HepG2 (cell line): ENCODE data around the gene PBX2. TPM values are rescaled to one million over a fixed set of nuclear protein-coding genes. Genes with fewer than 3 reads are reported as not detected.

Source experiments
- ATAC-seq: fragments of 200-7000 bp; cut with Tn5 transposase; 3 replicates; pipeline ENCODE4 v1.9.1; 2020; ENCODE audit warnings: mild to moderate bottlenecking, moderate library complexity
- BruUV-seq: library from RNA; stranded (reverse); fragments of 400-500 nt; replicated peaks from 2 replicates; lab custom pipeline; 2021; lab: Mats Ljungman, UMichigan
- CTCF ChIA-PET: fragments of 300-600 bp; formaldehyde crosslinking; extraction: SDS; loops from one replicate; lab custom pipeline; 2021; ENCODE audit warnings: low total read pairs, inconsistent platforms, low intra/inter-chr PET ratio; lab: Yijun Ruan, JAX
- POLR2A ChIA-PET: fragments of 350-600 bp; sonication (Branson Sonifier 250); formaldehyde crosslinking; loops from one replicate; lab custom pipeline; 2020; ENCODE audit warnings: antibody characterized with exemption, inconsistent platforms; lab: Yijun Ruan, JAX
- DNase-seq: peaks from one replicate; pipeline ENCODE4 v3.0.0-alpha.2; 2015; ENCODE audit warnings: low spot score
- FAIRE-seq: peaks from 3 replicates; lab custom pipeline; 2011; peaks lifted over from hg19 to GRCh38; lab: Jason Lieb, UNC
- H2AFZ ChIP-seq: one replicate; pipeline ENCODE4 v1.6.1; 2011; ENCODE audit warnings: low read length, inconsistent platforms
- H3K27ac ChIP-seq: fragments of 300-600 bp; 3 replicates; pipeline ENCODE4 v1.8.0; 2011; ENCODE audit warnings: mixed run types, mild to moderate bottlenecking, mixed read lengths, low read length, inconsistent platforms; ENCODE audit not compliant: insufficient read depth; ENCODE audit errors: extremely low read length
- H3K27me3 ChIP-seq, 2 experiments: fragments of 200-600 bp in 1 of 2; 2 replicates in 1 of 2; 3 replicates in 1 of 2; pipeline versions ENCODE4 v1.6.0 to v1.8.0; 2011; ENCODE audit warnings: low read length in 2 of 2, mild to moderate bottlenecking in 2 of 2, moderate library complexity in 2 of 2, inconsistent platforms in 1 of 2; ENCODE audit not compliant: insufficient read depth in 2 of 2, control insufficient read depth in 1 of 2
- H3K36me3 ChIP-seq, 2 experiments: fragments of 200-600 bp in 1 of 2; replicated peaks in 1 of 2; 2 replicates in 1 of 2; 3 replicates in 1 of 2; pipeline versions ENCODE4 v1.5.1 to v1.8.0; 2011; ENCODE audit warnings: low read length in 2 of 2, inconsistent platforms in 1 of 2; ENCODE audit not compliant: insufficient read depth in 2 of 2, control insufficient read depth in 1 of 2
- H3K4me1 ChIP-seq: 2 replicates; pipeline ENCODE4 v1.5.1; 2012; ENCODE audit warnings: low read length, inconsistent platforms; ENCODE audit not compliant: insufficient read depth
- H3K4me2 ChIP-seq: 2 replicates; pipeline ENCODE4 v1.6.0; 2011; ENCODE audit warnings: low read depth, low read length, inconsistent platforms
- H3K4me3 ChIP-seq, 3 experiments: fragments of 200-600 bp in 1 of 3; sonication (generic), shearing (Covaris generic) in 1 of 3; replicated peaks in 1 of 3; 2 replicates each; pipeline ENCODE4 v1.5.1; 2011 to 2016; ENCODE audit warnings: low read length in 3 of 3, inconsistent platforms in 2 of 3, low read depth in 2 of 3, mild to moderate bottlenecking in 2 of 3, control low read depth in 1 of 3, mixed read lengths in 1 of 3; ENCODE audit not compliant: insufficient read depth in 1 of 3
- H3K79me2 ChIP-seq: one replicate; pipeline ENCODE4 v1.6.1; 2011; ENCODE audit warnings: low read length, inconsistent platforms; ENCODE audit not compliant: insufficient read depth
- H3K9ac ChIP-seq: 2 replicates; pipeline ENCODE4 v1.6.0; 2011; ENCODE audit warnings: mild to moderate bottlenecking, low read depth, low read length, inconsistent platforms; ENCODE audit not compliant: insufficient read depth
- H3K9me3 ChIP-seq: 2 replicates; pipeline ENCODE4 v1.5.1; 2012; ENCODE audit warnings: mild to moderate bottlenecking, low read length
- H4K20me1 ChIP-seq: 2 replicates; pipeline ENCODE4 v1.6.0; 2011; ENCODE audit warnings: inconsistent platforms, mild to moderate bottlenecking, low read length, moderate library complexity; ENCODE audit not compliant: insufficient read depth
- ARHGAP35 ChIP-seq: sonication (generic); formaldehyde crosslinking; IDR thresholded peaks from 2 replicates; pipeline ENCODE4 v1.9.0; 2022; ENCODE audit warnings: mild to moderate bottlenecking, inconsistent platforms, moderate library complexity, missing genetic modification reagents, borderline replicate concordance
- ATAD3A ChIP-seq: sonication (generic); formaldehyde crosslinking; IDR thresholded peaks from 2 replicates; pipeline ENCODE4 v1.4.0; 2020; ENCODE audit warnings: missing genetic modification reagents
- ETS1 ChIP-seq: sonication (generic); formaldehyde crosslinking; IDR thresholded peaks from 2 replicates; pipeline ENCODE4 v1.4.0; 2020; ENCODE audit warnings: missing genetic modification reagents
- ISX ChIP-seq: sonication (generic); formaldehyde crosslinking; conservative IDR thresholded peaks from 2 replicates; pipeline ENCODE4 v1.5.0; 2020; ENCODE audit warnings: missing genetic modification reagents
- MAZ ChIP-seq, 2 experiments: sonication (generic) in 1 of 2; formaldehyde crosslinking in 1 of 2; IDR thresholded peaks; 2 replicates each; pipeline versions ENCODE4 v1.5.0 to v1.6.1; 2012 to 2020; ENCODE audit warnings: low read depth in 2 of 2, mild to moderate bottlenecking in 2 of 2, borderline replicate concordance in 1 of 2, improper control_type of control experiment in 1 of 2, low read length in 1 of 2, missing genetic modification reagents in 1 of 2, moderate library complexity in 1 of 2
- MED8 ChIP-seq: sonication (generic); formaldehyde crosslinking; IDR thresholded peaks from 2 replicates; pipeline ENCODE4 v1.8.1; 2023; ENCODE audit warnings: mild to moderate bottlenecking, missing genetic modification reagents; ENCODE audit not compliant: insufficient replicate concordance
- MIXL1 ChIP-seq: IDR thresholded peaks from 2 replicates; pipeline ENCODE4 v1.6.1; 2016
- MXD1 ChIP-seq: sonication (generic); formaldehyde crosslinking; IDR thresholded peaks from 2 replicates; pipeline ENCODE4 v1.4.0; 2020; ENCODE audit warnings: mild to moderate bottlenecking, missing genetic modification reagents
- MXD4 ChIP-seq: IDR thresholded peaks from 2 replicates; pipeline ENCODE4 v1.6.1; 2016; ENCODE audit warnings: mild to moderate bottlenecking, missing biosample characterization, missing genetic modification reagents
- USF2 ChIP-seq, 2 experiments: sonication (generic) in 1 of 2; formaldehyde crosslinking in 1 of 2; IDR thresholded peaks; 2 replicates each; pipeline versions ENCODE4 v1.5.1 to v1.6.1; 2011 to 2020; ENCODE audit warnings: borderline replicate concordance in 1 of 2, low read depth in 1 of 2, low read length in 1 of 2, mild to moderate bottlenecking in 1 of 2, missing genetic modification reagents in 1 of 2, moderate library complexity in 1 of 2
- ZBTB21 ChIP-seq: sonication (generic); formaldehyde crosslinking; IDR thresholded peaks from 2 replicates; pipeline ENCODE4 v1.4.0; 2020; ENCODE audit warnings: missing genetic modification reagents
- ZNF101 ChIP-seq: sonication (generic); formaldehyde crosslinking; IDR thresholded peaks from 2 replicates; pipeline ENCODE4 v1.4.0; 2020; ENCODE audit warnings: mild to moderate bottlenecking, low read depth, missing genetic modification reagents, borderline replicate concordance
- ZNF317 ChIP-seq: sonication (generic); formaldehyde crosslinking; IDR thresholded peaks from 2 replicates; pipeline ENCODE4 v1.5.0; 2020; ENCODE audit warnings: mild to moderate bottlenecking, missing genetic modification reagents
- ZNF414 ChIP-seq: sonication (generic); formaldehyde crosslinking; IDR thresholded peaks from 2 replicates; pipeline ENCODE4 v1.5.0; 2020; ENCODE audit warnings: missing genetic modification reagents
- ZNF431 ChIP-seq: sonication (generic); formaldehyde crosslinking; IDR thresholded peaks from 2 replicates; pipeline ENCODE4 v1.9.0; 2022; ENCODE audit warnings: missing genetic modification reagents, low read depth, mild to moderate bottlenecking, borderline replicate concordance
- ZNF660 ChIP-seq: sonication (generic); formaldehyde crosslinking; IDR thresholded peaks from 2 replicates; pipeline ENCODE4 v1.5.1; 2020; ENCODE audit warnings: mild to moderate bottlenecking, low read depth, missing genetic modification reagents, borderline replicate concordance
- ZNF75D ChIP-seq: sonication (generic); formaldehyde crosslinking; IDR thresholded peaks from 2 replicates; pipeline ENCODE4 v1.8.1; 2023; ENCODE audit warnings: missing genetic modification reagents, mild to moderate bottlenecking, borderline replicate concordance
- WGBS: methylation state at CpG from one replicate; pipeline ENCODE4 v1.1.6; 2017; ENCODE audit warnings: low lambda C conversion rate; 5-methylcytosine and 5-hydroxymethylcytosine counted together
- in situ Hi-C: cut with HindIII; loops from 2 replicates; pipeline ENCODE4 v1.10.0; 2017; ENCODE audit warnings: low pct_unique_long_range_greater_than_20kb; ENCODE audit not compliant: extremely low pct_ligation_motif_present
- intact Hi-C: fragments of 100-400 bp; cut with micrococcal nuclease; formaldehyde crosslinking; loops from one replicate; pipeline ENCODE4 v1.10.0; 2022; ENCODE audit not compliant: unreplicated experiment
- polyA plus RNA-seq, 8 experiments: library from polyadenylated mRNA; depleted of rRNA in 3 of 8; stranded (reverse) in 7 of 8; unstranded in 1 of 8; fragments of >200 nt; fragmentation: Illumina TruSeq in 4 of 8; extraction: Trizol in 4 of 8; gene quantifications; 2 replicates each; pipeline versions ENCODE4 v1.2.1 to v1.2.3, GENCODE V29; 2011 to 2016; ENCODE audit warnings: low read depth in 4 of 8, missing spikeins in 1 of 8, mixed read lengths in 1 of 8; ENCODE audit not compliant: insufficient read depth in 1 of 8
- total RNA-seq, 5 experiments: library from RNA; depleted of rRNA; stranded (reverse); fragments of >200 nt; fragmentation: Illumina TruSeq; extraction: Trizol; gene quantifications; 2 replicates each; pipeline ENCODE4 v1.2.3, GENCODE V29; 2016; ENCODE audit warnings: low read depth in 1 of 5

Gene PBX2
- total and polyA plus RNA-seq, 2 of the 13 experiments (the other 11 are each of a cell fraction or from before 2014, with no cell fraction given) = 42.3 to 77.8 TPM

GRCh38 chr6:32195902-32196681 lies 6.1 kb upstream of the PBX2 start:
- TSS peak; percentile 98 for BruUV-seq
- Histone ChIP-seq H3K9me3 (no peaks in the 10 kb centered on the region), H3K4me2 (peak overlapping the region; percentile 99), H4K20me1 (no peaks in the 10 kb centered on the region), H3K9ac (peak overlapping the region; percentile 99), H3K79me2 (no peaks in the 10 kb centered on the region), H3K36me3 (no peaks in the 10 kb centered on the region), H2AFZ (no peak overlapping the region), H3K27me3 (peaks cover under 1 to 5% of the 10 kb centered on the region in 2 experiments; a peak in 2 of 5 replicates), H3K4me3 (peak overlapping the region; percentile 71 to 96 (median 94)), H3K4me1 (peaks cover 63% of the 10 kb centered on the region), H3K27ac (peak overlapping the region; percentile 98)
- intact Hi-C loops (loop anchor here (1.0 to 5.0 kb wide), 4 partner anchors 18 to 79 kb away; partner anchors contain the start of genes PPT2 and RNF5), in situ Hi-C loops (no loop called here)
- WGBS = 2% methylated on average over 32 of the region's 58 CpGs
- POLR2A ChIA-PET = interaction anchor here (0.6 to 3.0 kb wide), 23 partner anchors 9 to 1258 kb away, joined by 3 to 82 read pairs (median 4); partner anchors contain the start of genes AGPAT1, ATF6B, DXO and FKBPL
- CTCF ChIA-PET = interaction anchor here (1.0 kb wide), 1 partner anchor 42 kb away, joined by 4 read pairs; the partner anchor contains the start of gene PPT2
- peak; percentile 56 for FAIRE-seq
- peak; percentile 85 for ATAC-seq
- peak; percentile 88 for DNase-seq
- TF ChIP-seq MED8 (CRISPR knock-in tag) (no peak), MXD4 (CRISPR knock-in tag) (peak; percentile 91), ZBTB21 (CRISPR knock-in tag) (peak; percentile 90), MAZ (IDR thresholded peaks at IDR 0.05; ENCODE audit: borderline replicate concordance, low read depth, low read length) (no peak; the same call in none of the 2 replicates), MAZ (CRISPR knock-in tag; IDR thresholded peaks at IDR 0.05; ENCODE audit: low read depth) (0 out of 2 replicates have a peak, but pooled peaks have one; percentile 80), ZNF414 (CRISPR knock-in tag) (0 out of 2 replicates have a peak, but pooled peaks have one; percentile 68), ETS1 (CRISPR knock-in tag) (no peak), ARHGAP35 (CRISPR knock-in tag) (no peak; the same call in 1 of the 2 replicates), ZNF431 (CRISPR knock-in tag) (peak; percentile 57; the same call in 1 of the 2 replicates), ATAD3A (no peak), USF2 (IDR thresholded peaks at IDR 0.05; ENCODE audit: low read depth, low read length) (no peak), USF2 (CRISPR knock-in tag; IDR thresholded peaks at IDR 0.05; ENCODE audit: borderline replicate concordance) (no peak), ZNF101 (no peak), ZNF660 (no peak), ZNF317 (peak; percentile 55; the same call in 1 of the 2 replicates), MXD1 (CRISPR knock-in tag) (peak; percentile 88; the same call in 1 of the 2 replicates), ISX (CRISPR knock-in tag) (no peak; the same call in 1 of the 2 replicates), MIXL1 (CRISPR knock-in tag) (0 out of 2 replicates have a peak, but pooled peaks have one; percentile 44), ZNF75D (CRISPR knock-in tag) (no peak)
